Stimulated activated CD4-positive, alpha-beta T cell treated with anti-CD3 and anti-CD28 coated beads, Interleukin-4, amount 100 ng/mL, for 24 hours (primary cell): ENCODE results near the gene REPIN1.

Source experiments
- DNase-seq: peaks from one replicate; pipeline ENCODE4 v3.0.0-alpha.2; 2020

REPIN1 gene

DNA sequence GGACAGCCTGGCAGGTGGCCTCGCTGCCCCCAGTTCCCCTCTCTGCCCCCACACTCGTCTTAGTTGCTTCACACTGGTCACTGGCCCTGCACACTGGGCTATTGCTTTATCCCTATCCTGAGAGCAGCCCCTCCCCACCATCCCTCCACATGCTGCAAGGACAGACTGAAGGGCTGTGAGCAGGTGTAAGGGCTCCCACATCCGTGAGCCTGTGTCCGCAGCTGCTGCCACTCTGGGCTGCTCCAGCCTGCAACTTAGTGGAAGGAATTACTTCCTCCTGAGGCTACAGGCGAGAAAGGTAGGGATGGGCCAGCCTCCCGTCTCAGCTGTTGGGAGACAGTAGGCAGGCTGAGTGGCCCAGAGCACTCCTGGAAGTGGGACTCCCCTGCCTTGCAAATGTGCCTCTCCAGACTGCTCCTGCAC lies 31.0 kb upstream of the REPIN1 start:
- DNase-seq, result no peak

GRCh38 chr7:150338166-150338829 lies 30.3 kb upstream of the REPIN1 start:
- DNase-seq, result no peak

GRCh38 chr7:150339409-150339809 lies 29.2 kb upstream of the REPIN1 start:
- DNase-seq, result no peak

GRCh38 chr7:150340024-150340749 lies 28.4 kb upstream of the REPIN1 start:
- no peak for DNase-seq

DNA sequence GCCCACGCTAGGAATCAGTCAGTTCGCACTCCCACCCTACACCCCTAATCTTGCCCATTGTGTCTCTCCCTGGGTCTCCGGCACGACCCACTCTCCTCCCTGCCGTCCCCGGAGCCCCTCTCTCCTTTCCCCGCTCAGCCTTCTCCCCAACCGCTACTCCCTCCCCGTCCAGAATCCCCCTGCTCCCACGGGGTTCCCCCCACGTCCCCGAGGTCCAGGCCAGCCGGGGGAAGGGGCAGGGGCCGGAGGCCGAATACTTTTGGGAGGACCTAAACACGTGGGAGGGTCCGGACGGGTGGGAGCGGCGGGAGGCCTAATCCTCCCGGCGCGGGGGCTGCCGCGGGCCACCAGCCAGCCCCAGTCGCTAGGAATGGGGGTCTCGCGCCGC lies 27.8 kb upstream of the REPIN1 start:
- no peak for DNase-seq

DNA sequence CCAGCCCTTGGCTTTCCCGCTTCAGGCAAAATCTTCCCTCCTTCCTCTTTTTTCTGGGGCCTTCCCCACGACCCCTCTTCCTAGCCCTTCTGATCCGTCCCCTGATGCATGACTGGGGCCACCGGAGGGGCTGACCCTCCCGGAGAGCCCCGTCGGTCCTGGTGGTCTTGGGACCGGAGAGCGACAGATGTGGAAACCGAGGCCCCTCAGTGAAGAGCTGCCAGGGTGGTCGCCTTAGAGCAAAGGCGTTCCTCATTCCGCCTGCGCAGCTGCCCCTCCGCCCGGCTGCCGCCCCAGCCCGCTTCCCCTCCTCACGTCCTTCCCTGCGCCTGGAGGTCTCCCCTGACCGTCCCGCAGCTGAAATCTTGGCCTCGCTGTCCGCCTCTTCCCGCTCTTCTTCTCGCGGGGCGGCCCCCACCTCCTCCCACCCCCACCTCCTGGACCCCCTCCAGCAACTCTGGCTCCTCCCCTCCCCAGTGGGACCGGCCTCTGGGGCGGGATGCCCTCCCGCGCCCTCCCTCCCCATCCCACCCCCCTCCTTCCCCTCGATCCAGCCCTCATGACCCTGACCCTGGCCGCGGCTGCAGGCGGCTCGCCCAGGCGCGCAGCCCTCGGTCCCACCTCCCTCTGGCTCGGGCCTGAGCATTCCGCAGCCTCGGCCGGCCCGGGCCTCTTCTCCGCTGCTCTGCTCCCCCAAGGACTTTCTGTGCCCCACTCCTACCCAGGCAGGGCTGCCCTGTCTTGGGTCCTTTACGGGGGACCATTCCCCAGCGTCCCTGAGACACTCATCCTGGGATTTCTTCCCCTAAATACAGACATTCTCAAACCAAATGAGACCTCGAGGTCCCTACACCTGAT lies 27.1 kb upstream of the REPIN1 start, which contains the start of gene RARRES2:
Gene RARRES2 (minus strand): TSS at position 367 of the 858 bp plus-strand sequence. CDS start 1,020 bp downstream, outside the sequence.
- no peak for DNase-seq

GRCh38 chr7:150342121-150342408 lies 26.6 kb upstream of the REPIN1 start:
- no peak for DNase-seq

DNA sequence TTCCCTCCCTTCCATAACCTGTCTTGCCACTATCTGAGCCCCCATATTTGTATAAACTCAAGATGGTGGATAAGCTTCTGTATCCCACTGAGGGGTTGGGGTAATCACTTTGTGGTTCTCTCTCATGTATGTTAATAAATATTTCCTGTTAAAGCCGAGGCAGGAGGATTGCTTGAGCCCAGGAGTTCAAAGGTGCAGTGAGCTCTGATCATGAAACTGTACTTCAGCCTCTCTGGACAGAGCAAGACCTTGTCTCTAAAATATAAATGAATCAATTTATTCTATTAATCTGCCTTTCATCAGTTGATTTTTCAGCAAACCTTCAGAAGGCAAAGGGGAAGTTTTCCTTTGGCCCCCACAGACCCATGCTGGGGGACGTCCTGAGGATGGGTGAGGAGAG lies 25.4 kb upstream of the REPIN1 start:
- DNase-seq, result no peak

DNA sequence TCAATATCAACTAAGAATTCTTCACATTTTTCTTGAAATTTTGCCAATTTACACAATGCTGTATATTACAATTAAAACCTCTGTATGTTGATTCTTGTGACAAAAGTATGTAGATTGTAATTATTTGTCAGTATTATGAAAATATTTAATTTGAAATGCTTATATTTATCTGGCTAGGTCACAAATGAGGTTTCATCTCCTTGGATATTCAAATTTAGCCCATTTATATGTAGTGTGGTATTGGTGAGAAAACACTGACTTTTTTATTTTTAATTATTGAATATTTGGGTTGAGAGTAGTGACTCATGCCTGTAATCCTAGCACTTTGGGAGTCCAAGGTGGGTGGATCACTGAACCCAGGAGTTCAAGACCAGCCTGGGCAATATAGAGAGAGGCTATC lies 24.3 kb upstream of the REPIN1 start:
- DNase-seq, result no peak

DNA sequence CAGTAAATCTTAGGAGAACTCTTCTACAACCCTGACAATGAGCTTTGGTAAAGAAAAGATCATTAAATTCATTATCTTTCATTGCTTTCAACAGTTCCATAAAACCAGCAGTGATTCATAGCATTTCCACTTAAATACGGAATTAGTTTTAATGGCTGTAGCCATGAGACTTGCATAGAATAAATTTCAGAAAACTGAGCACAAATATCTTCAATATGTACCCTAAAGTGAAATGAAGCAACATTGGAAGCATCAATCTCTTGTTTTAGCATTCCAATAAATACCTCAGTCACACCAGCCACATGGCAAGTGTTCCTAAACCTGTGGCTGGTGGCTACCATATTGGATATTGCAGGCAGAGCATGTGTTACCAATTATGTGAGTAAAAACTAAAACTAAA lies 23.6 kb upstream of the REPIN1 start:
- DNase-seq, result no peak

GRCh38 chr7:150346922-150347321 lies 21.7 kb upstream of the REPIN1 start:
- no peak for DNase-seq

DNA sequence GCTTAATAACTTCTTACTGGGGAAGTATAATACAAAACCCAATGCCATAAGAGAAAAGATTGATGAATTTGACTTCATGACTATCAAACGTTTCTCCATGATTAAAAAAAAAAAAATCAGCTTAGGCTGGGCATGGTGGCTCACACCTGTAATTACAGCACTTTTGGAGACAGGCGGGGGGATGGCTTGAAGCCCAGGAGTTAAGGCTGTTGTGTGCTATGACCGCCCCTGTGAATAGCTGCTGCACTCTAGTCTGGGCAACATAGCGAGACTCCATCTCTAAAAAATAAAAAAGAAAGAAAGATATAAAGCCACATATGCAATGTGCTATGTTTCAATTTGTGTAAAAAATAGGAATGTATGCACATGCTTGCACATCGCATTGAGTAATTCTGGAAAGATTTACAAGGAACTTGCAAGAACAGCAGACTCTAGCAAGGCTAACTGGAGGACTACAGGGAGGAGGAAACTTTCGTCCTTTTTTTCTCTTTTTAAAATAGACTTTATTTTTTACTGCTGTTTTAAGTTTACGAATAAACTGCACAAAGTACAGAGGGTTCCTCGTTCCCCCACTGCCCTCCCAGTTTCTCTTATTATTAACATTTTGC lies 16.9 kb upstream of the REPIN1 start:
- no peak for DNase-seq

GRCh38 chr7:150355666-150356059 lies 13.0 kb upstream of the REPIN1 start:
- DNase-seq, result no peak

DNA sequence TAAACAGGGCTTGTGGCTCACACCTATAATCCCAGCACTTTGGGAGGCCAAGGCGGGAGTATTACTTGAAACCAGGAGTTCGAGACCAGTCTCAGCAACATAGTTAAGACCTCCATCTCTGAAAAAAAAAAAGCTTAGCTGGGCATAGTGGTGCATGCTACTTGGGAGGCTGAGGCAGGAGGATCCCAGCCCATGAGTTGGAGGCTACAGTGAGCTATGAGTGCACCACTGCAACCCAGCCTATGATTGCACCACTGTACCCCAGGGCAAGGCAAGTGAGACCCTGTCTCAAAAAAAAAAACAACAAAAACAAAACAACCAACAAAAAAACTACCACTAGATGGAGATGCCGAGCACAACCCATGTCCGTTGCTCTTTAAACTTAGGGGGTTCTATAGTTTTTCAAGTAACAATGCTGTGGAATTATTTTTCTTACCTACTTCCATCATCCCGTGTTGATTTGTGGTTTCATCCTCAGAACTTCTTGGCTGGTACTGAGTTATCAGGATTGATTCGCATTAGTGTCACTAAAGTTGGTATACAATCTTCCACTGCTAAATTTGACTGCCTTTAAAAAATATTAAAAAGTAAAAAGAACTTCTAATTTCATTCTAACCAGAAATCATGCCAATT lies 12.2 kb upstream of the REPIN1 start:
- peak; percentile 22 for DNase-seq

DNA sequence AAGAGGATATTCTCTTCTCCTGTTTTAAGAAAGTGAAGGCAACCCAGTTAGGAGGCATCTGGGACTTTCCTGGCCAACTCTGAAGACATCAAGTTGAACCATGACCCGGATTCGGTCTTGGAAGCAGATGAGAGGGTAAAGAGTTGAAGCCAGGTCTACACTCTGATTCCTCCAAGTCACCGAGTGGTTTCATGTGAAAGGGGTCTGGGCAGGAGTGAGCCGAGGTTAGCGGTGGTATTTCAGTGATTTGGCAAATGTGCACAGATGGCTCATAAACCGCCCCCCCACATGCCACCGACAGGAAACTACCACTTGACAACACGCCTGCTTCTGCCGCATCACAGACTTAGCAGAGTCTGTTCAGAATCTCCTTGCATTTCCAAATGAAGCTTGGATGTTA lies 11.4 kb upstream of the REPIN1 start:
- peak; percentile 66 for DNase-seq

DNA sequence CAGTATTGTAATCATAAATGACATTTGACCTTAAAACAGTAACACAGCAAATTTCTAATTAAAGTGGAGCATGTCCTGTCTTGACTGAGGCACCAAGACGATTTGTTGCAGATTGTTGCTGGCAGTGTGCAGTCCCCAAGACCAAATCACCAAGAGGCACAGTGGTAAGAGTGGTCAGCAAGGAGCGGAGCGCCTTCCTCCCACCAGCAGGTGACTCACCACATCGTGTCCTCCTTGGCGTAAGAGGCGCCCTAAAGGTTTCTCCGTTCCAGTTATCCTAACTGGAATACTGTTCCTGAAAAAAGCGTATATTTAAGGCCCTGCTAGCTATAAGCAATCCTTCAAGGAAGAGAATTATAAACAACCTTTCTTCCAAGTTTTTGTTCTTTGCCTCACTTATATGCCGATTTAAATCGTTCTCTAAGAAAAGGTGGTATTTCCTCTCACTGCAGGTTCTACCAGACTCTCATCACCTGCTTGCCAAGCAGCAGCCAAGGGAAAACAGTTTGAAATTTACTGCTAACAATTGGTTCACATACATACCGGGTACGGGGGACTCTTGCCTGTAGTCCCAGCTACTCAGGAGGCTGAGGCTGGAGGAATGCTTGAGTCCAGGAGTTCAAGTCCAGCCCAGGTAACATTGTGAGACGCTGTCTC lies 10.7 kb upstream of the REPIN1 start:
- no peak for DNase-seq

- DNase-seq, result no peak
These were observed 10.2 kb upstream of the REPIN1 start for GRCh38 chr7:150358433-150358832.

DNA sequence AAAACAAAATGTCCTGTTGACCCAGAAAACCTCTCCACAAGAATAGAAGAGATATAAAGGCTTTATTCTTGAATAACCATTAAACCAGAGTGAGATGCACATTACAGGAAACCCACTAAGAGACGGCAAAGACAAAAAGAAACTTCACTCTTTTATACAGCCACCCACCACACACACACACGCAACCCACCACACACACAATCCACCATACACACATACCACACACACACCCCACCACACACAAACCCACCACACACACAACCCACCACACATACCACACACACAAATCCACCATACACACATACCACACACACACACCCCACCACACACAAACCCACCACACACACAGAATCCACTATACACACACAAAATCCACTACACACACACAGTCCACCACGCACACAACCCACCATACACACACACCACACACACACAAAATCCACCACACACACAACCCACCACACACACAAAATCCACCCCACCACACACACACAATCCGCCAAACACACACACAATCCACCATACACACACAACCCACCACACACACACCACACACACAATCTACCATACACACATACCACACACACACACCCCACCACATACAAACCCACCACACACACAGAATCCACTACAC lies 9.5 kb upstream of the REPIN1 start:
- no peak for DNase-seq

- no peak for DNase-seq
These were observed 8.8 kb upstream of the REPIN1 start for GRCh38 chr7:150359622-150360362.

- DNase-seq, result no peak
These were observed 8.1 kb upstream of the REPIN1 start for GRCh38 chr7:150360363-150361058.

DNA sequence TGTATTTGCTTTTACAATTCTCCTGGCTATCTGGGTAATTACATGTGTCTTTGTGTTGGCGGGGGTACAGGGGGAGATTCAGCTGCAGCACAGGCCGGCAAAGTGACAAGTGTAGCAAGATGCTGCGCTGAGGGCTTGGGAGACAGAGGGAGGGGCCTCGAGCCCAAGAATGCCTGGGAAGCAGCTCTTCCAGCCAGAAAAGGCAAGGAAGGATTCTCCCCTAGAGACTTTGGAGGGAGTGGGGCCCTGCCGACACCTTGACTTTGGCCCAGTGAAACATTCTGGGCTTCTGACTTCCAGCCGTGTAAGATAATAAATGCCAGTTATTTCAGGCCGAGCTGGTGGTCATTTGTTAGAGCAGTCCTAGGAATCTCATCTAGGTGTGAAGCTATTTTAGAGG lies 7.2 kb upstream of the REPIN1 start:
- no peak for DNase-seq
